Suprapubic skin (tissue), 3 donors: ENCODE results near the gene PLA2G10.
"Not testable (repeated sequence)": the region's sequence is repeated elsewhere in the genome, so short reads cannot be mapped to it uniquely, and the experiment has no call there.

Experiments
- CTCF ChIP-seq, 2 donors: fragments of 200-600 bp in 1 of 2; fragments of 450-650 bp in 1 of 2; sonication (generic) in 1 of 2; IDR thresholded peaks; one replicate each; pipeline ENCODE4 v1.5.1; 2016 to 2019; ENCODE audit warnings: antibody characterized with exemption in 2 of 2, mild to moderate bottlenecking in 1 of 2, moderate library complexity in 1 of 2
- POLR2A ChIP-seq, 2 donors: fragments of 450-650 bp; IDR thresholded peaks; one replicate each; pipeline ENCODE4 v1.6.1; 2017; ENCODE audit warnings: antibody characterized with exemption in 2 of 2, mild to moderate bottlenecking in 2 of 2, moderate library complexity in 2 of 2

- TF ChIP-seq CTCF, POLR2A (IDR thresholded peaks at IDR 0.05): not testable (repeated sequence)
Measured at GRCh38 chr16:14636951-14637240, 57.2 kb downstream of the PLA2G10 start.
